K562 (cell line): ENCODE results near the gene PDLIM5. TPM values are rescaled to one million over a fixed set of nuclear protein-coding genes. Genes with fewer than 3 reads are reported as not detected.
A peak's percentile ranks its signal among the peaks of the same experiment; 100 is the strongest.

ENCODE experiments used
- ATAC-seq: fragments of 200-7000 bp; cut with Tn5 transposase; 3 replicates; pipeline ENCODE4 v1.9.1; 2020; ENCODE audit warnings: moderate library complexity
- BruUV-seq: library from RNA; stranded (reverse); fragments of 400-500 nt; replicated peaks from 2 replicates; lab custom pipeline; 2021; lab: Mats Ljungman, UMichigan
- CTCF ChIA-PET: fragments of 300-600 bp; formaldehyde crosslinking; extraction: SDS; loops from one replicate; lab custom pipeline; 2021; ENCODE audit warnings: low intra/inter-chr PET ratio; lab: Yijun Ruan, JAX
- POLR2A ChIA-PET: fragments of 300-600, 350-650 bp; sonication (Branson Sonifier 250); formaldehyde crosslinking; extraction: SDS; loops from one replicate; lab custom pipeline; 2021; ENCODE audit warnings: antibody characterized with exemption, inconsistent platforms; lab: Yijun Ruan, JAX
- DNase-seq, 4 experiments: peaks; one replicate each; pipeline versions ENCODE4 v3.0.0 to v3.0.0-alpha.2; 2011 to 2018; ENCODE audit warnings: low spot score in 3 of 4, mixed read lengths in 3 of 4; ENCODE audit errors: extremely low read depth in 1 of 4
- FAIRE-seq: peaks from 2 replicates; lab custom pipeline; 2011; peaks lifted over from hg19 to GRCh38; lab: Jason Lieb, UNC
- H2AFZ ChIP-seq: 2 replicates; pipeline ENCODE4 v1.6.0; 2011; ENCODE audit warnings: low read depth, low read length, control low read depth, inconsistent platforms
- H3K27ac ChIP-seq: fragments of 200-600 bp; 3 replicates; pipeline ENCODE4 v1.8.0; 2011; ENCODE audit warnings: low read depth, mild to moderate bottlenecking, control low read depth, inconsistent platforms, low read length, moderate library complexity, mixed read lengths; ENCODE audit errors: extremely low read depth
- H3K27me3 ChIP-seq, 2 experiments: fragments of 300-600 bp in 1 of 2; 2 replicates in 1 of 2; 3 replicates in 1 of 2; pipeline versions ENCODE4 v1.6.0 to v1.8.0; 2011; ENCODE audit warnings: inconsistent platforms in 2 of 2, low read length in 2 of 2, mild to moderate bottlenecking in 1 of 2, mixed read lengths in 1 of 2, moderate library complexity in 1 of 2; ENCODE audit not compliant: control insufficient read depth in 2 of 2, insufficient read depth in 2 of 2
- H3K36me3 ChIP-seq: fragments of 300-600 bp; 3 replicates; pipeline ENCODE4 v1.8.0; 2011; ENCODE audit warnings: mild to moderate bottlenecking, low read length, inconsistent platforms; ENCODE audit not compliant: control insufficient read depth, insufficient read depth
- H3K4me1 ChIP-seq, 2 experiments: fragments of 200-600 bp in 1 of 2; replicated peaks in 1 of 2; 2 replicates in 1 of 2; 3 replicates in 1 of 2; pipeline versions ENCODE4 v1.5.1 to v1.8.0; 2011; ENCODE audit warnings: inconsistent platforms in 2 of 2, low read length in 2 of 2, mild to moderate bottlenecking in 1 of 2, mixed read lengths in 1 of 2, moderate library complexity in 1 of 2; ENCODE audit not compliant: control insufficient read depth in 2 of 2, insufficient read depth in 2 of 2
- H3K4me2 ChIP-seq: 2 replicates; pipeline ENCODE4 v1.6.1; 2011; ENCODE audit warnings: low read length, control low read depth, inconsistent platforms, mixed read lengths; ENCODE audit not compliant: insufficient read depth
- H3K4me3 ChIP-seq: fragments of 200-600 bp; sonication (generic), shearing (Covaris generic); 2 replicates; pipeline ENCODE4 v1.5.1; 2016; ENCODE audit warnings: control low read depth, inconsistent platforms
- H3K79me2 ChIP-seq: fragments of 200-600 bp; 3 replicates; pipeline ENCODE4 v1.8.0; 2011; ENCODE audit warnings: low read length, inconsistent platforms; ENCODE audit not compliant: control insufficient read depth, insufficient read depth
- H3K9ac ChIP-seq, 2 experiments: 2 replicates each; pipeline versions ENCODE4 v1.6.0 to v1.6.1; 2011; ENCODE audit warnings: low read depth in 2 of 2, low read length in 2 of 2, control low read depth in 1 of 2, inconsistent platforms in 1 of 2, mild to moderate bottlenecking in 1 of 2, mixed read lengths in 1 of 2; ENCODE audit not compliant: insufficient read depth in 1 of 2
- H3K9me1 ChIP-seq: one replicate; pipeline ENCODE4 v1.6.0; 2011; ENCODE audit warnings: inconsistent platforms, mild to moderate bottlenecking, low read length, moderate library complexity; ENCODE audit not compliant: control insufficient read depth, insufficient read depth
- H3K9me3 ChIP-seq: replicated peaks from 2 replicates; pipeline ENCODE4 v1.5.1; 2011; ENCODE audit warnings: low read depth, low read length, inconsistent platforms; ENCODE audit not compliant: control insufficient read depth, insufficient read depth
- H4K20me1 ChIP-seq: replicated peaks from 2 replicates; pipeline ENCODE4 v1.6.1; 2011; ENCODE audit warnings: low read length, inconsistent platforms, mixed read lengths; ENCODE audit not compliant: control insufficient read depth, insufficient read depth
- ATF2 ChIP-seq: sonication (generic); formaldehyde crosslinking; IDR thresholded peaks from 2 replicates; pipeline ENCODE4 v1.8.1; 2022; ENCODE audit warnings: missing genetic modification reagents
- ATF7 ChIP-seq: fragments of 450-650 bp; IDR thresholded peaks from 2 replicates; pipeline ENCODE4 v1.7.1; 2014; ENCODE audit warnings: mild to moderate bottlenecking, moderate library complexity
- CEBPB ChIP-seq: fragments of 450-650 bp; IDR thresholded peaks from 2 replicates; pipeline ENCODE4 v1.6.1; 2016; ENCODE audit warnings: missing genetic modification characterization, missing compliant biosample characterization
- ETV1 ChIP-seq: fragments of 450-650 bp; conservative IDR thresholded peaks from 2 replicates; pipeline ENCODE4 v1.6.1; 2016; ENCODE audit warnings: missing genetic modification characterization, control low read depth, low read depth, missing compliant biosample characterization
- HDAC6 ChIP-seq: IDR thresholded peaks from 2 replicates; pipeline ENCODE4 v1.6.1; 2012; ENCODE audit warnings: low read depth, mild to moderate bottlenecking, control low read depth, inconsistent platforms, low read length, moderate library complexity
- JUNB ChIP-seq: fragments of 450-650 bp; formaldehyde crosslinking; conservative IDR thresholded peaks from 2 replicates; pipeline ENCODE4 v1.4.0; 2020; ENCODE audit warnings: mild to moderate bottlenecking
- NFE2L1 ChIP-seq: fragments of 450-650 bp; IDR thresholded peaks from 2 replicates; pipeline ENCODE4 v1.6.1; 2016; ENCODE audit warnings: missing genetic modification characterization, low read depth, mild to moderate bottlenecking, missing compliant biosample characterization, moderate library complexity, borderline replicate concordance
- PHF20 ChIP-seq: fragments of 450-650 bp; IDR thresholded peaks from 2 replicates; pipeline ENCODE4 v1.6.1; 2018; ENCODE audit not compliant: partially characterized antibody
- ZFPM2 ChIP-seq: fragments of 250-450 bp; sonication (Bioruptor Pico); IDR thresholded peaks from 2 replicates; pipeline ENCODE4 v1.5.1; 2022; ENCODE audit warnings: mild to moderate bottlenecking
- ZNF197 ChIP-seq: fragments of 200-800 bp; sonication (Bioruptor generic); IDR thresholded peaks from 2 replicates; pipeline ENCODE4 v1.6.1; 2016; ENCODE audit warnings: low read depth, missing genetic modification characterization, missing compliant biosample characterization
- ZNF408 ChIP-seq: fragments of 250-450 bp; sonication (Bioruptor Pico); IDR thresholded peaks from 2 replicates; pipeline ENCODE4 v1.4.0; 2020; ENCODE audit warnings: low read depth, mild to moderate bottlenecking, moderate library complexity
- ZNF41 ChIP-seq: fragments of 250-450 bp; sonication (Bioruptor Pico); conservative IDR thresholded peaks from 2 replicates; pipeline ENCODE4 v1.4.0; 2020; ENCODE audit warnings: mild to moderate bottlenecking
- WGBS: fragments of 100-300 bp; shearing (Covaris generic); methylation state at CpG from one replicate; pipeline ENCODE4 v1.1.6; 2016; ENCODE audit warnings: low coverage, mixed read lengths; ENCODE audit not compliant: insufficient coverage; ENCODE audit errors: missing lambda C conversion rate; 5-methylcytosine and 5-hydroxymethylcytosine counted together
- in situ Hi-C: fragments of 300-500 bp; cut with MboI; formaldehyde crosslinking; loops from 4 replicates; pipeline ENCODE4 v1.15.0; 2018; ENCODE audit warnings: inconsistent platforms, mixed read lengths
- intact Hi-C: fragments of 100-400 bp; cut with micrococcal nuclease; formaldehyde crosslinking; loops from 2 replicates; pipeline ENCODE4 v1.14.2; 2022
- polyA plus RNA-seq, 8 experiments: library from polyadenylated mRNA; depleted of rRNA in 4 of 8; stranded (reverse) in 5 of 8; unstranded in 3 of 8; fragments of >200 nt; fragmentation: Nextera tagmentation in 2 of 8; fragmentation: Illumina TruSeq in 1 of 8; extraction: Ambion mirVana in 2 of 8; extraction: Trizol in 1 of 8; gene quantifications; 2 replicates each; pipeline versions ENCODE4 v1.2.1 to v1.2.3, GENCODE V29; 2011 to 2014; ENCODE audit warnings: inconsistent platforms in 1 of 8, missing spikeins in 1 of 8
- total RNA-seq, 7 experiments: library from RNA; depleted of rRNA in 6 of 7; stranded (reverse); fragments of >200 nt in 6 of 7; fragmentation: Illumina TruSeq in 2 of 7; extraction: Trizol in 2 of 7; gene quantifications; 2 replicates each; pipeline versions ENCODE4 v1.2.1 to v1.2.3, GENCODE V29; 2011 to 2021; ENCODE audit warnings: low replicate concordance in 1 of 7

PDLIM5 gene
- total and polyA plus RNA-seq, 9 of the 15 experiments (the other 6 are each of a cell fraction or from before 2014, with no cell fraction given), result 36.9 to 127 (median 62.5) TPM

- Histone ChIP-seq H3K4me3 (no peak overlapping the region), H3K27me3 (no peaks in the 10 kb centered on the region), H3K4me1 (no peaks in the 10 kb centered on the region), H3K9me1 (no peaks in the 10 kb centered on the region), H3K27ac (no peak overlapping the region), H3K79me2 (peaks cover 14% of the 10 kb centered on the region; the same call in 2 of the 3 replicates), H2AFZ (no peak overlapping the region), H4K20me1 (no peaks in the 10 kb centered on the region; the same call in 1 of the 2 replicates), H3K36me3 (peaks cover 16% of the 10 kb centered on the region), H3K4me2 (no peak overlapping the region), H3K9ac (no peak overlapping the region), H3K9me3 (no peaks in the 10 kb centered on the region)
- POLR2A ChIA-PET, result no interaction called here
- CTCF ChIA-PET, result no interaction called here
- no TSS peak for BruUV-seq
- 100% methylated on average over 2 of the region's 2 CpGs for WGBS
- FAIRE-seq (no peak), DNase-seq (no peak), ATAC-seq (no peak)
- in situ Hi-C loops, result no loop called here
- no peak for TF ChIP-seq ZNF197 (CRISPR knock-in tag)
- 0 out of 2 replicates have a peak, but pooled peaks have one; percentile 19 for TF ChIP-seq CEBPB (tag)
- TF ChIP-seq, all 486 proteins: peak for 1
- intact Hi-C loops, result loop anchor here (1.0 kb wide), 1 partner anchor 165 kb away; no protein-coding TSS in a partner anchor
Measured at GRCh38 chr4:94571715-94572114, 120.0 kb downstream of the PDLIM5 start.

- no peak for ATAC-seq
- intact Hi-C loops, result no loop called here
- no TSS peak for BruUV-seq
- Histone ChIP-seq H2AFZ (no peak overlapping the region), H3K79me2 (peaks cover 7% of the 10 kb centered on the region; the same call in 2 of the 3 replicates), H3K4me2 (no peak overlapping the region), H3K9ac (no peak overlapping the region), H3K9me3 (no peaks in the 10 kb centered on the region), H3K27ac (no peak overlapping the region), H4K20me1 (no peaks in the 10 kb centered on the region; the same call in 1 of the 2 replicates), H3K36me3 (peaks cover 16% of the 10 kb centered on the region), H3K9me1 (no peaks in the 10 kb centered on the region), H3K4me1 (no peaks in the 10 kb centered on the region), H3K27me3 (no peaks in the 10 kb centered on the region), H3K4me3 (no peak overlapping the region)
- DNase-seq, result no peak
- CTCF ChIA-PET, result no interaction called here
- POLR2A ChIA-PET, result interaction anchor here (0.7 kb wide), 1 partner anchor 167 kb away, joined by 3 read pairs; no protein-coding TSS in a partner anchor
- in situ Hi-C loops, result no loop called here
- FAIRE-seq, result no peak
- no peak for TF ChIP-seq ATF7
- no peak for TF ChIP-seq ZNF41 (CRISPR knock-in tag)
- no peak for TF ChIP-seq JUNB (CRISPR knock-in tag)
- TF ChIP-seq PHF20, result no peak
- no peak for TF ChIP-seq ETV1
- no peak for TF ChIP-seq ZNF408 (CRISPR knock-in tag)
- no peak for TF ChIP-seq ATF2 (CRISPR knock-in tag)
- TF ChIP-seq HDAC6, result no peak
- no peak for TF ChIP-seq NFE2L1 (tag)
- TF ChIP-seq ZFPM2 (CRISPR knock-in tag), result no peak
- WGBS, result 84% methylated on average over 9 of the region's 9 CpGs
Measured at GRCh38 chr4:94574050-94574449, 122.3 kb downstream of the PDLIM5 start.
